CD14-positive monocyte (primary cell): ENCODE measurements around the gene SEMA7A. TPM values are rescaled to one million over a fixed set of nuclear protein-coding genes. Genes with fewer than 3 reads are reported as not detected.
"Not testable (repeated sequence)": the region's sequence is repeated elsewhere in the genome, so short reads cannot be mapped to it uniquely, and the experiment has no call there.

Experiments
- DNase-seq, 3 donors: peaks; one replicate each; pipeline ENCODE4 v3.0.0-alpha.2; 2011 to 2022
- H2AFZ ChIP-seq: 2 replicates; pipeline ENCODE4 v1.6.0; 2012; ENCODE audit warnings: mild to moderate bottlenecking, low read depth, low read length, inconsistent platforms; ENCODE audit not compliant: insufficient read depth, poor library complexity, severe bottlenecking
- H3K27ac ChIP-seq, 2 donors: 1 replicate in 1 of 2; 2 replicates in 1 of 2; pipeline ENCODE4 v1.5.1; 2012 to 2013; ENCODE audit warnings: low read length in 2 of 2, control low read depth in 1 of 2, inconsistent platforms in 1 of 2, low read depth in 1 of 2, mild to moderate bottlenecking in 1 of 2
- H3K27me3 ChIP-seq, 2 donors: one replicate each; pipeline versions ENCODE4 v1.6.0 to v1.6.1; 2011 to 2013; ENCODE audit warnings: low read length in 2 of 2; ENCODE audit not compliant: control insufficient read depth in 2 of 2, insufficient read depth in 2 of 2
- H3K36me3 ChIP-seq, 2 donors: replicated peaks in 1 of 2; 1 replicate in 1 of 2; 2 replicates in 1 of 2; pipeline versions ENCODE4 v1.5.1 to v1.6.1; 2012 to 2013; ENCODE audit warnings: low read length in 2 of 2, control low read depth in 1 of 2, inconsistent platforms in 1 of 2, mild to moderate bottlenecking in 1 of 2; ENCODE audit not compliant: insufficient read depth in 2 of 2, control insufficient read depth in 1 of 2
- H3K4me1 ChIP-seq, 2 donors: 1 replicate in 1 of 2; 2 replicates in 1 of 2; pipeline versions ENCODE4 v1.5.1 to v1.6.1; 2012 to 2013; ENCODE audit warnings: low read length in 2 of 2, control low read depth in 1 of 2, inconsistent platforms in 1 of 2, mild to moderate bottlenecking in 1 of 2, moderate library complexity in 1 of 2; ENCODE audit not compliant: insufficient read depth in 2 of 2, control insufficient read depth in 1 of 2
- H3K4me2 ChIP-seq: replicated peaks from 2 replicates; pipeline ENCODE3; 2012; ENCODE audit warnings: low read length, moderate library complexity, mild to moderate bottlenecking; ENCODE audit not compliant: poor library complexity, severe bottlenecking; ENCODE audit errors: extremely low read depth
- H3K4me3 ChIP-seq, 3 experiments: fragments of 200-600 bp in 1 of 3; sonication (generic) in 1 of 3; replicated peaks in 1 of 3; 1 replicate in 2 of 3; 2 replicates in 1 of 3; pipeline ENCODE4 v1.5.1; 2011 to 2013; ENCODE audit warnings: low read length in 3 of 3, mild to moderate bottlenecking in 3 of 3, control low read depth in 2 of 3, low read depth in 2 of 3, inconsistent platforms in 1 of 3, moderate library complexity in 1 of 3
- H3K79me2 ChIP-seq: 2 replicates; pipeline ENCODE4 v1.6.0; 2012; ENCODE audit warnings: mild to moderate bottlenecking, control low read depth, inconsistent platforms, low read length, moderate library complexity; ENCODE audit not compliant: insufficient read depth
- H3K9ac ChIP-seq: 2 replicates; pipeline ENCODE4 v1.6.0; 2017; ENCODE audit warnings: low read length, mild to moderate bottlenecking; ENCODE audit not compliant: insufficient read depth, poor library complexity, severe bottlenecking
- H3K9me3 ChIP-seq, 2 donors: replicated peaks in 1 of 2; 1 replicate in 1 of 2; 2 replicates in 1 of 2; pipeline versions ENCODE4 v1.5.1 to v1.6.1; 2012 to 2013; ENCODE audit warnings: low read length in 2 of 2, control low read depth in 1 of 2; ENCODE audit not compliant: control insufficient read depth in 1 of 2, insufficient read depth in 1 of 2
- H4K20me1 ChIP-seq: 2 replicates; pipeline ENCODE4 v1.6.0; 2012; ENCODE audit warnings: mild to moderate bottlenecking, low read length, control low read depth, moderate library complexity; ENCODE audit not compliant: insufficient read depth
- H3K27ac Mint-ChIP-seq, 7 donors: one replicate each; pipeline ENCODE4 v1.8.0; 2020; ENCODE audit warnings: mild to moderate bottlenecking in 7 of 7, mixed read lengths in 7 of 7, moderate library complexity in 6 of 7, inconsistent platforms in 2 of 7
- H3K27me3 Mint-ChIP-seq, 3 donors: one replicate each; pipeline ENCODE4 v1.8.0; 2021 to 2022; ENCODE audit warnings: low read depth in 3 of 3, mild to moderate bottlenecking in 3 of 3, mixed read lengths in 3 of 3, moderate library complexity in 3 of 3, inconsistent platforms in 1 of 3
- H3K36me3 Mint-ChIP-seq, 2 donors: one replicate each; pipeline ENCODE4 v1.8.0; 2020; ENCODE audit warnings: mixed read lengths in 2 of 2, inconsistent platforms in 1 of 2, mild to moderate bottlenecking in 1 of 2
- H3K4me1 Mint-ChIP-seq: one replicate; pipeline ENCODE4 v1.8.0; 2020; ENCODE audit warnings: mild to moderate bottlenecking, mixed read lengths
- H3K4me3 Mint-ChIP-seq, 2 donors: one replicate each; pipeline ENCODE4 v1.8.0; 2020; ENCODE audit warnings: mild to moderate bottlenecking in 2 of 2, mixed read lengths in 2 of 2, moderate library complexity in 1 of 2
- H3K9me3 Mint-ChIP-seq, 7 donors: one replicate each; pipeline ENCODE4 v1.8.0; 2020 to 2022; ENCODE audit warnings: mixed read lengths in 7 of 7, mild to moderate bottlenecking in 6 of 7, moderate library complexity in 6 of 7, inconsistent platforms in 2 of 7
- WGBS: methylation state at CpG from one replicate; pipeline ENCODE4 v1.1.5; 2013; ENCODE audit warnings: missing lambda C conversion rate; ENCODE audit not compliant: insufficient coverage; 5-methylcytosine and 5-hydroxymethylcytosine counted together
- intact Hi-C, 2 donors: fragments of 100-400 bp; cut with micrococcal nuclease; formaldehyde crosslinking; loops; one replicate each; pipeline versions ENCODE4 v1.15.0 to v1.15.1; 2023
- polyA plus RNA-seq, 3 donors: library from polyadenylated mRNA; depleted of rRNA in 1 of 3; unstranded in 2 of 3; stranded (reverse) in 1 of 3; fragments of 300-500 nt in 2 of 3; fragments of >200 nt in 1 of 3; fragmentation: Illumina TruSeq in 2 of 3; gene quantifications; 1 replicate in 2 of 3; 2 replicates in 1 of 3; pipeline ENCODE4 v1.2.3, GENCODE V29; 2012 to 2021
- small RNA-seq: library from RNA; depleted of rRNA; stranded (forward); fragments of <200 nt; gene quantifications from one replicate; pipeline ENCODE3, GENCODE V24; 2012; ENCODE audit warnings: low read depth; ENCODE audit not compliant: insufficient read length

SEMA7A gene
- polyA plus RNA-seq, 3 donors: 0.04 to 4.8 (median 0.15) TPM

DNA sequence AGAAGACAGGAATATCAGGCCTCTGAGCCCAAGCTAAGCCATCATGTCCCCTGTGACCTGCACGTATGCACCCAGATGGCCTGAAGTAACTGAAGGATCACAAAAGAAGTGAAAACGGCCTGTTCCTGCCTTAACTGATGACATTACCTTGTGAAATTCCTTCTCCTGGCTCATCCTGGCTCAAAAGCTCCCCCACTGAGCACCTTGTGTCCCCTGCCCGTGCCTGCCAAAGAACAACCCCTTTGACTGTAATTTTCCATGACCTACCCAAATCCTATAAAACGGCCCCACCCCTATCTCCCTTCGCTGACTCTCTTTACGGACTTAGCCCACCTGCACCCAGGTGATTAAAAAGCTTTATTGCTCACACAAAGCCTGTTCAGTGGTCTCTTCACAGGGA lies 74.4 kb downstream of the SEMA7A start:
- H3K27ac ChIP-seq, H3K4me1 Mint-ChIP-seq, H3K4me3 Mint-ChIP-seq, H3K4me2 ChIP-seq, H3K36me3 Mint-ChIP-seq, H2AFZ ChIP-seq, H3K4me1 ChIP-seq, H3K27ac Mint-ChIP-seq, intact Hi-C loops, H3K9ac ChIP-seq, H3K4me3 ChIP-seq, H4K20me1 ChIP-seq, DNase-seq, H3K79me2 ChIP-seq, H3K9me3 ChIP-seq, H3K9me3 Mint-ChIP-seq, H3K36me3 ChIP-seq: not testable (repeated sequence)
- peaks cover 0 to 21% of the 10 kb centered on the region in 2 donors for H3K27me3 ChIP-seq
- 94% methylated on average over 5 of the region's 6 CpGs for WGBS
- H3K27me3 Mint-ChIP-seq: peaks cover 16 to 28% (median 20%) of the 10 kb centered on the region in 3 donors

Small RNAs within 50 kb of the gene (small RNA-seq; reads per million reads assigned to genes)
- gene MIR6881: not detected

Other genes starting within 250 kb of the SEMA7A start
- gene STRA6, start 231.2 kb downstream of the SEMA7A start, polyA plus RNA-seq: not detected
- not detected for gene CCDC33, start 197.6 kb downstream of the SEMA7A start, polyA plus RNA-seq
- not detected for gene CYP11A1, start 66.3 kb downstream of the SEMA7A start, polyA plus RNA-seq
- gene UBL7, start 27.2 kb upstream of the SEMA7A start, polyA plus RNA-seq: 100 to 1,000 TPM in 1 of 3 donors, 10 to 100 TPM in 2; 43.4 to 103 (median 95.1) TPM
- gene ARID3B, start 107.3 kb upstream of the SEMA7A start, polyA plus RNA-seq: 10 to 100 TPM in 1 of 3 donors, 1 to 10 TPM in 2; 2.3 to 17.4 (median 4.4) TPM
- 100 to 1,000 TPM in 1 of 3 donors, 10 to 100 TPM in 2; 27.6 to 354 (median 33.2) TPM for gene CLK3, start 181.9 kb upstream of the SEMA7A start, polyA plus RNA-seq